Activated CD8-positive, alpha-beta memory T cell treated with anti-CD3 and anti-CD28 coated beads for 48 hours (primary cell): ENCODE results near the gene NEDD4L.

Source experiments
- DNase-seq, 3 experiments: peaks; one replicate each; pipeline ENCODE4 v3.0.0-alpha.2; 2020; ENCODE audit warnings: low read depth in 2 of 3, low spot score in 2 of 3

NEDD4L gene

GRCh38 chr18:58338141-58338540 lies 294.1 kb downstream of the NEDD4L start:
- DNase-seq, result no peak

DNA sequence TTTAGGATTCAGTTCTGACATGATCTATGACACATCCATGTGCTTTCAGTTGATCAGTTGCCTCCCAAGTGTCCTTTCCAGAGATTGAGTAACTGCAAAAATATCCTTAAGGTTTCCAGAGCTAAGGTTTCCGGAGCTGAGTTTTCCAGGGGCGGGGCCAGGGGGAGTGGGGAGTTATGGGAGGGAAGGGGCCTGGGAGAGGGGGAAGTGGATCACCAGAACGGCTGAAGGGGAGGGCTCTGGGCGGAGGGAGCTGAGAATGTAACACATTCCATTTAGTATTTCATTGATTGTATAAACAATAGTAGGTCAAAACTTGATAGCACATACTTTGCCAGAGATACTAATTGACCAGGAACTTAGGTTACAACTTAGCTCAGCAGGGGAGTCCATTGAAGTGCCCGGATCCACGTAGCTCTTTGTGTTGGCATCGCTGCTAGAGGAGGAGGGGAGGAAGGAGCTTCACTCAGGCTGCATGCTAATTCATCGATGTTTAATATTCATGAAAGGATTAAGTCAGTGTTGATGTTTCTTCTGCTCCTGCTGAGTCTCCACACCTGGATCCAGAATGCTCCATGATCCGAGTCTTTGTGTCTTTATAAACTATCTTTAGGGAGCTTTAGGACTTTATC lies 295.1 kb downstream of the NEDD4L start:
- no peak for DNase-seq

GRCh38 chr18:58339890-58340289 lies 295.9 kb downstream of the NEDD4L start:
- DNase-seq, result no peak

GRCh38 chr18:58341916-58342315 lies 297.9 kb downstream of the NEDD4L start:
- no peak for DNase-seq

DNA sequence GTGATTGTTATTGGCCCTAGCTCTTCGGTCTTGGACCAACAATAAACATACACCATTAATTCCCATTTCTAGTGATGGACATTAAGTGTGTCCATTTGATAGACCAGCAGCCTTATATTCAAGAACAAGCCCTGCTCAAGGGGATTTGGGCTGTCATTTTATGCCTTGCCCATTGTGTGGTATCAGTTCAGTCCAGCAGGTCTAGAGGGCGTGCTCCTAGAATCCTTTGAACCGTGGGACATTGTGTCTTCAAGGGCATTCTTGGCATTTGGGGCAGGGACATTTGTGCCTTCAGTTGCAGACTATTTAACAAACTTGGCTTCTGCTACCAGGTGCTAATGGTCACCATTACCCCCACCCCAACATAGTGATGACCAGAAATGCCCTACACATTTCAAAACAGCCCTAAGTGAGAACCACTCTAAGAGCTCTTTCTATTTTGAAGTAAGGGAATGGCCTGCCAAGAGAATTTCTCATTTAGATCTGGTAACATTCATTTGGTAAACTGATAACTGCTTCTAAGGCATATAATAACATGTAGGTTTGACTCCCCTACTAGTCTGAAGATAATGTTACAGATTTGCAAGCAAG lies 300.1 kb downstream of the NEDD4L start:
- DNase-seq, result no peak

GRCh38 chr18:58344861-58345463 lies 300.9 kb downstream of the NEDD4L start:
- DNase-seq, result no peak

DNA sequence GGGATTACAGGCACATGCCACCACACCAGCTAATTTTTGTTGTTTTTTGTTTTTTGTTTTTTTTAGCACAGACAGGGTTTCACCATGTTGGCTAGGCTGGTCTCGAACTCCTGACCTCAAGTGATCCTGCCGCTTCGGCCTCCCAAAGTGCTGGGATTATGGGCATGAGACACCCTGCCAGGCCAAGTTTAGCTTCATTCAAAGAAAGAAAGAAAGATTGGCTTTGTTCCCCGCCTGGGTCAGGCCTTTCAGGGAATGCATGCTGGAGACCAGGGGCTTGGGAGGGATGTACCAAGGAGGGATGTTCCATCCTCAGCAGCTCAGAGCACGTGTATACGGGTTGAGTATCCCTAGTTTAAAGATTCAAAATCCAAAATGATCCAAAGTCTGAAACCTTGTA lies 301.8 kb downstream of the NEDD4L start:
- DNase-seq, result no peak

DNA sequence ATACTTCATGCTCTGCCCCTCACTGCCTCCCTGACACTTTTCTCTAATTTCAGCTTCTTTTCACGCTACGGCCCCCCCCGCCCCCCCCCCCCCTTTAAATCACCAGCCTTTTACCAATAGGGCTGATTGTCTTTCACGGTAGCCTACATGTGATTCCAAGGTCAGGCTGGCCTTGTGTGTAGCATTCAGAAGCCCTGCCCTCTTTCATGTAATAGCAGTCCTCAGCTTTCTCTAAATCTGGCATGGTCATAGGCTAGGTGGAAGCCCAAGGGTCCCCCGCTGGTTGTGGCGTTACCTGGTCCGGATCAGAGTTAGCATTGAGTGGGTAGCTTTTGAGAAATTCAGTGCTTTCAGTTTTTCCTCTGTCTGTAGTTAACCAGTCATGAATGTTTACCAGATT lies 303.1 kb downstream of the NEDD4L start:
- no peak for DNase-seq

DNA sequence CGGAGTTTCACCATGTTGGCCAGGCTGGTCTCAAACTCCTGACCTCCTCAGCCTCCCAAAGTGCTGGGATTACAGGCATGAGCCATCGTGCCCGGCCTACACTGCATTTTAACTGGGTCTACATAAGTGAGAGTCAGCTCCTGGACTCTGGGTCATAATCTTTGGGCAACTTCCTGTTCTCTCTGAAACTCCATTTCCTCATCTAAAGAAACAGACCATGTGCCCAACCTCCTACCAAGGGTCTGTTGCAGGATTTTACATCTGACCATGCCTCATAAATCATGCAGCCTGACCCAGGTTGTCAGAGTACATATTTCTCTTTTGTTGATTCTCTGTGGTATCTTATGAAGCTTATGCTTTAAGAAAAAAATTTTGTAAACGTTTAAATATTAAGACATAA lies 304.5 kb downstream of the NEDD4L start:
- DNase-seq, result no peak

- no peak for DNase-seq
These were observed 304.9 kb downstream of the NEDD4L start for GRCh38 chr18:58348951-58349350.

- no peak for DNase-seq
These were observed 305.6 kb downstream of the NEDD4L start for GRCh38 chr18:58349650-58350049.

DNA sequence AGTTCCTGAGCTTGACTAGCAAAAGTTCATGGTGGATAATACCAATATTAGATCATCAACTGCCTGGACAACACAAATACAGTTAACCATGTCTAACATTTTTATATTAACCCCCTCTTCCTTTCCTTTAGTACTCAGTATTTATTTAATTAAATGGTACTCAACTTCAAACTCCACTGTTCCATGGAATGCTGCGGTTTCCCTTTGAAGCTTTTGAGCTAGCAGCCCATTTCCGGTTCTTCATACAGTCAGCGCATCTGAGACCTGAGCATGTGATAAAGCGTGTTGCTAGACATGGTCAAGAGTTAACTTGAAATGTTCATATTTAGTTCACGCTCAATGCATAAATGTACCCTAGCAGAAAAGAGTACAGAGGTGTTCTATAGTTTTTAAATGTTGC lies 306.5 kb downstream of the NEDD4L start:
- no peak for DNase-seq

DNA sequence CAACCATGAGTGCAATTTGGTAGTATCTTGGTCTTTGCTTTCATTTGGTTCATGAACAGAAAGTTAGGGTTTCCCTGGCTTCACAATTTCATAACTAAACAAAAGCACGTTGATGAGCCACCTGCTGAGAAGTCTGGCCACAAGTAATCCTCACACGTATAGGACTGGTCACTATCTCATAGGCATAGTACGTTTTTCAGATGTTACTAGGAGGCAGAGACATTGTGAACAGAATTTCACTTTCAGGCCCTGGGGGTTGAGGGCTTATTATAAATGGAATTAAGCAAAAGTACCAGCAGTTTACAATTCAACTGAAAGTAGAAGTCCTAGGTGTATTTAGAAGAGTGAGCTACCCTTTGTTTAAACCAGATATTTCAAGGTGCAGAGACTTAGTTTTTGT lies 307.8 kb downstream of the NEDD4L start:
- DNase-seq, result no peak

DNA sequence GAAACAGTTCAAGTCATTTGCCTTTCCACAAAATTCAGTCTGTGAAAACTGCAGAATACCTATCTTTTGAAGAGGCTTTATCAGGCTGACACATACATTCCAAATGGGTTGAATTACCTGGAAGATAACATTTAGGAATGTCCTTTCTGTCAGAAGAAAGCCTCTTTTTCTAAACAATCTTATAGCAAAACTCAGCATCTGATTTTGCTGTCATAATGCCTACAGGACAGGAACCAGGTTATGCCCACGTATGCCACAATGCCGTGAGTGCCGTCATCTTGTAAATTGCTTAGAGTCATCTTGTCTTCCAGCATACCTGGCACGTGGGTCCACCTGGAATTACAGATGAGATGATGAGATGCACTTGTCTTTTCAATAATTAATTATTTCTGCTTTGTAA lies 309.6 kb downstream of the NEDD4L start:
- no peak for DNase-seq

- no peak for DNase-seq
These were observed 310.0 kb downstream of the NEDD4L start for GRCh38 chr18:58354051-58354450.

- DNase-seq, result no peak
These were observed 310.8 kb downstream of the NEDD4L start for GRCh38 chr18:58354791-58355190.

GRCh38 chr18:58355243-58355642 lies 311.2 kb downstream of the NEDD4L start:
- DNase-seq, result no peak

- no peak for DNase-seq
These were observed 315.2 kb downstream of the NEDD4L start for GRCh38 chr18:58359218-58359617.

- no peak for DNase-seq
These were observed 315.6 kb downstream of the NEDD4L start for GRCh38 chr18:58359620-58360019.

DNA sequence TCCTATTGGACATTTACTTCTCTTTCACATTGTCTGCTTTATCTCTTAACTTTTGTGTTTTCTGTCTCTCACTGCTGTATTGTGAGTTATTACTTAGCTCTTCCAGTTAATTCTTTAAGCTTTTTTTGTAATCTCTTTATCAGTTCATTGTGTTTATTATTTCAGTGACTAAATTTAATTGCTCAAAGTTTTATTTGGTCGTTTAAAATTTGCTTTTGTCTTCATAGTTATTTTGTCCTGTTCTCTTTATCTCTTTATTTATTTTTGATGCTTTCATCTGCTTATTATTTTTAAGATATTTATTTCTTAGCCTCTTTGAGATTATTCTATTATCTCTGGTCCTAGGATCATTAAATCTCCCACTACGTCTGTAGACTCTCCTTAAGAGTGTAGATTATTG lies 316.3 kb downstream of the NEDD4L start:
- DNase-seq, result no peak

DNA sequence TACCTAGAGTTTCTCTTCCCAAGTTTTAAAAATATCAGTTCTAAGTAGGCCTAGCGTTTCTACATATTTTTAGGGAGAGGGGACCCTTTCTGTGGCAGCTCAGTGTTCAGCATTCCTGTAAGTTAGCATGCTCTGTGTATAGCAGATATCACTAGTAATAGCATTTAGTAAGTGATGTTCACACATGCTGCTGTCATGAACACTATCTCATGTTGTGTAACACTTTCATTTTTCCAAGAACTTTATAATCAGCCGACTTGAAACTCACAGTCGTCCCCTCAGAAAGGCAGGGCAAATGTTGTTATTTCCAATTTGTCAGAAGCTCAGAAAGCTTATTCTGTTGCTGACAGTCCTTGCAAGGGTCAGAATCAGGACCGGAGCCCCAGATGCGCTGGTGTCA lies 317.2 kb downstream of the NEDD4L start:
- DNase-seq, result no peak

GRCh38 chr18:58362027-58362575 lies 318.1 kb downstream of the NEDD4L start:
- no peak for DNase-seq

GRCh38 chr18:58362829-58363271 lies 318.8 kb downstream of the NEDD4L start:
- no peak for DNase-seq
